IMR-90 (cell line): ENCODE results near the gene NOP14. TPM values are rescaled to one million over a fixed set of nuclear protein-coding genes. Genes with fewer than 3 reads are reported as not detected.

Experiments
- ATAC-seq: fragments of 200-7000 bp; cut with Tn5 transposase; 2 replicates; pipeline ENCODE4 v1.9.1; 2020; ENCODE audit warnings: low read depth, mild to moderate bottlenecking, moderate library complexity
- BruUV-seq: library from RNA; stranded (reverse); fragments of 400-500 nt; replicated peaks from 2 replicates; lab custom pipeline; 2021; lab: Mats Ljungman, UMichigan
- CTCF ChIA-PET: fragments of 300-600 bp; formaldehyde crosslinking; extraction: SDS; loops from one replicate; lab custom pipeline; 2021; ENCODE audit warnings: antibody characterized with exemption; lab: Yijun Ruan, JAX
- POLR2A ChIA-PET: fragments of 300-600 bp; sonication (Branson Sonifier 250); formaldehyde crosslinking; loops from one replicate; lab custom pipeline; 2022; ENCODE audit warnings: antibody characterized with exemption; ENCODE audit not compliant: unreplicated experiment; lab: Charles Lee
- DNase-seq: peaks from one replicate; pipeline ENCODE4 v3.0.0; 2013
- H2AFZ ChIP-seq: replicated peaks from 2 replicates; pipeline ENCODE3; 2013; ENCODE audit warnings: low read length, mild to moderate bottlenecking; ENCODE audit not compliant: poor library complexity
- H2AK5ac ChIP-seq: 2 replicates; pipeline ENCODE4 v1.6.1; 2013; ENCODE audit warnings: low read depth, low read length, inconsistent platforms
- H2AK9ac ChIP-seq: replicated peaks from 2 replicates; pipeline ENCODE3; 2013; ENCODE audit warnings: mild to moderate bottlenecking, low read depth, low read length, moderate library complexity; ENCODE audit not compliant: poor library complexity
- H2BK120ac ChIP-seq: 2 replicates; pipeline ENCODE4 v1.6.1; 2013; ENCODE audit warnings: low read depth, low read length, inconsistent platforms
- H2BK15ac ChIP-seq: 3 replicates; pipeline ENCODE4 v1.6.1; 2013; ENCODE audit warnings: low read depth, low read length, inconsistent platforms
- H2BK20ac ChIP-seq: 2 replicates; pipeline ENCODE4 v1.6.1; 2013; ENCODE audit warnings: low read depth, mild to moderate bottlenecking, inconsistent platforms, low read length, moderate library complexity
- H2BK5ac ChIP-seq: 2 replicates; pipeline ENCODE4 v1.6.1; 2013; ENCODE audit warnings: mild to moderate bottlenecking, low read depth, low read length, inconsistent platforms; ENCODE audit not compliant: poor library complexity, severe bottlenecking
- H3K14ac ChIP-seq: replicated peaks from 2 replicates; pipeline ENCODE4 v1.6.1; 2013; ENCODE audit warnings: low read depth, low read length, inconsistent platforms
- H3K18ac ChIP-seq: 2 replicates; pipeline ENCODE4 v1.6.1; 2013; ENCODE audit warnings: low read depth, low read length, control low read depth
- H3K23ac ChIP-seq: 2 replicates; pipeline ENCODE4 v1.6.1; 2013; ENCODE audit warnings: low read depth, low read length, inconsistent platforms
- H3K27ac ChIP-seq: 2 replicates; pipeline ENCODE4 v1.5.1; 2013; ENCODE audit warnings: mild to moderate bottlenecking, control low read depth, low read length; ENCODE audit not compliant: insufficient read depth
- H3K27me3 ChIP-seq: 2 replicates; pipeline ENCODE4 v1.6.1; 2013; ENCODE audit warnings: low read length; ENCODE audit not compliant: control insufficient read depth, insufficient read depth
- H3K36me3 ChIP-seq: 2 replicates; pipeline ENCODE4 v1.6.1; 2013; ENCODE audit warnings: low read length, mixed read lengths; ENCODE audit not compliant: control insufficient read depth, insufficient read depth
- H3K4ac ChIP-seq: 2 replicates; pipeline ENCODE4 v1.6.1; 2013; ENCODE audit warnings: low read depth, low read length, inconsistent platforms
- H3K4me1 ChIP-seq: 2 replicates; pipeline ENCODE4 v1.6.1; 2013; ENCODE audit warnings: low read length, mixed read lengths; ENCODE audit not compliant: control insufficient read depth, insufficient read depth
- H3K4me2 ChIP-seq: 2 replicates; pipeline ENCODE4 v1.6.1; 2013; ENCODE audit warnings: low read depth, mild to moderate bottlenecking, control low read depth, low read length, moderate library complexity
- H3K4me3 ChIP-seq: 2 replicates; pipeline ENCODE4 v1.5.1; 2013; ENCODE audit warnings: low read depth, mild to moderate bottlenecking, control low read depth, low read length, moderate library complexity; ENCODE audit not compliant: insufficient read depth
- H3K56ac ChIP-seq: 2 replicates; pipeline ENCODE4 v1.6.1; 2013; ENCODE audit warnings: low read length, inconsistent platforms; ENCODE audit not compliant: insufficient read depth; ENCODE audit errors: extremely low read depth
- H3K79me1 ChIP-seq, 2 experiments: 2 replicates each; pipeline ENCODE4 v1.6.1; 2013; ENCODE audit warnings: low read length in 2 of 2, inconsistent platforms in 1 of 2, low read depth in 1 of 2
- H3K9ac ChIP-seq: 2 replicates; pipeline ENCODE4 v1.6.1; 2013; ENCODE audit warnings: low read depth, low read length, control low read depth
- H3K9me1 ChIP-seq: 2 replicates; pipeline ENCODE4 v1.6.1; 2013; ENCODE audit warnings: low read length, inconsistent platforms; ENCODE audit not compliant: insufficient read depth
- H3K9me3 ChIP-seq: 2 replicates; pipeline ENCODE4 v1.6.1; 2013; ENCODE audit warnings: low read length; ENCODE audit not compliant: control insufficient read depth, insufficient read depth
- H4K20me1 ChIP-seq: 2 replicates; pipeline ENCODE4 v1.6.1; 2013; ENCODE audit warnings: low read length, inconsistent platforms; ENCODE audit not compliant: insufficient read depth
- H4K5ac ChIP-seq: 2 replicates; pipeline ENCODE4 v1.6.1; 2013; ENCODE audit warnings: mild to moderate bottlenecking, low read depth, low read length, control low read depth
- H4K8ac ChIP-seq, 2 experiments: 2 replicates each; pipeline ENCODE4 v1.6.1; 2013; ENCODE audit warnings: low read depth in 2 of 2, low read length in 2 of 2, control low read depth in 1 of 2, inconsistent platforms in 1 of 2
- H4K91ac ChIP-seq: 2 replicates; pipeline ENCODE4 v1.6.1; 2013; ENCODE audit warnings: low read depth, low read length, inconsistent platforms; ENCODE audit not compliant: insufficient read depth
- BHLHE40 ChIP-seq: fragments of 150-350 bp; IDR thresholded peaks from 2 replicates; pipeline ENCODE4 v1.6.1; 2016; ENCODE audit warnings: mild to moderate bottlenecking, low read depth, low read length
- CEBPB ChIP-seq: IDR thresholded peaks from 2 replicates; pipeline ENCODE4 v1.6.1; 2012; ENCODE audit warnings: low read depth, low read length, improper control_type of control experiment
- CHD1 ChIP-seq: IDR thresholded peaks from 2 replicates; pipeline ENCODE4 v1.6.1; 2012; ENCODE audit warnings: low read depth, low read length, improper control_type of control experiment
- FOS ChIP-seq: fragments of 150-350 bp; IDR thresholded peaks from 2 replicates; pipeline ENCODE4 v1.6.1; 2016; ENCODE audit warnings: low read depth, low read length
- MAFK ChIP-seq: IDR thresholded peaks from 2 replicates; pipeline ENCODE4 v1.6.1; 2012; ENCODE audit warnings: low read depth, low read length, improper control_type of control experiment
- MAZ ChIP-seq: IDR thresholded peaks from 2 replicates; pipeline ENCODE4 v1.6.1; 2012; ENCODE audit warnings: low read depth, mild to moderate bottlenecking, low read length, improper control_type of control experiment, moderate library complexity, borderline replicate concordance
- MXI1 ChIP-seq: IDR thresholded peaks from 2 replicates; pipeline ENCODE4 v1.6.1; 2012; ENCODE audit warnings: low read depth, mild to moderate bottlenecking, low read length, moderate library complexity, borderline replicate concordance
- NFE2L2 ChIP-seq: fragments of 150-350 bp; IDR thresholded peaks from 2 replicates; pipeline ENCODE4 v1.6.1; 2016; ENCODE audit warnings: low read depth, mild to moderate bottlenecking, low read length
- POLR2A ChIP-seq: IDR thresholded peaks from 2 replicates; pipeline ENCODE4 v1.6.1; 2012; ENCODE audit warnings: mild to moderate bottlenecking, low read depth, low read length
- RAD21 ChIP-seq: IDR thresholded peaks from 2 replicates; pipeline ENCODE4 v1.6.1; 2012; ENCODE audit warnings: low read length, improper control_type of control experiment
- RCOR1 ChIP-seq: IDR thresholded peaks from 2 replicates; pipeline ENCODE4 v1.6.1; 2012; ENCODE audit warnings: mild to moderate bottlenecking, low read length, improper control_type of control experiment; ENCODE audit not compliant: insufficient replicate concordance
- RFX5 ChIP-seq: IDR thresholded peaks from 2 replicates; pipeline ENCODE4 v1.8.0; 2012; ENCODE audit warnings: low read depth, mild to moderate bottlenecking, low read length, moderate library complexity
- SMC3 ChIP-seq: fragments of 150-350 bp; IDR thresholded peaks from 2 replicates; pipeline ENCODE4 v1.6.1; 2016; ENCODE audit warnings: low read depth, mild to moderate bottlenecking, antibody characterized with exemption, low read length, moderate library complexity
- USF2 ChIP-seq: fragments of 150-350 bp; IDR thresholded peaks from 2 replicates; pipeline ENCODE4 v1.6.1; 2017; ENCODE audit warnings: mild to moderate bottlenecking, antibody characterized with exemption, low read length, low read depth
- WGBS, 2 experiments: methylation state at CpG; one replicate each; pipeline versions ENCODE4 v1.1.5 to v1.1.7; 2013; ENCODE audit warnings: missing lambda C conversion rate in 2 of 2; ENCODE audit not compliant: insufficient read length in 1 of 2; ENCODE audit errors: extremely low coverage in 2 of 2; 5-methylcytosine and 5-hydroxymethylcytosine counted together
- dilution Hi-C: fragments of 300-500 bp; cut with HindIII; formaldehyde crosslinking; loops from one replicate; pipeline ENCODE4 v1.14.3; 2018; ENCODE audit warnings: low sequenced_read_pairs; ENCODE audit not compliant: unreplicated experiment
- in situ Hi-C: fragments of 300-500 bp; cut with MboI; formaldehyde crosslinking; loops from 3 replicates; pipeline ENCODE4 v1.14.3; 2019; ENCODE audit warnings: low sequenced_read_pairs, inconsistent platforms, mixed read lengths
- intact Hi-C: fragments of 100-400 bp; cut with micrococcal nuclease; formaldehyde crosslinking; loops from 2 replicates; pipeline ENCODE4 v1.10.0; 2022
- polyA plus RNA-seq, 3 experiments: library from polyadenylated mRNA; depleted of rRNA; stranded (reverse); fragments of >200 nt; gene quantifications; 2 replicates each; pipeline ENCODE4 v1.2.3, GENCODE V29; 2012; ENCODE audit warnings: low replicate concordance in 1 of 3
- total RNA-seq: library from RNA; depleted of rRNA; stranded (reverse); fragments of >200 nt; gene quantifications from 2 replicates; pipeline ENCODE4 v1.2.3, GENCODE V29; 2012
- TF ChIP-seq, protein P1 (sequence below): conservative IDR thresholded peaks from 2 replicates; pipeline ENCODE4 v1.5.1; 2012; ENCODE audit warnings: mild to moderate bottlenecking, low read depth, low read length, improper control_type of control experiment
- TF ChIP-seq, protein P2 (sequence below): fragments of 150-350 bp; IDR thresholded peaks from 2 replicates; pipeline ENCODE4 v1.6.1; 2016; ENCODE audit warnings: low read depth, mild to moderate bottlenecking, low read length, moderate library complexity, borderline replicate concordance

The NOP14 gene
- total and polyA plus RNA-seq, 2 of the 4 experiments (the other 2 are of a cell fraction) = 10.9 to 12.6 TPM

DNA sequence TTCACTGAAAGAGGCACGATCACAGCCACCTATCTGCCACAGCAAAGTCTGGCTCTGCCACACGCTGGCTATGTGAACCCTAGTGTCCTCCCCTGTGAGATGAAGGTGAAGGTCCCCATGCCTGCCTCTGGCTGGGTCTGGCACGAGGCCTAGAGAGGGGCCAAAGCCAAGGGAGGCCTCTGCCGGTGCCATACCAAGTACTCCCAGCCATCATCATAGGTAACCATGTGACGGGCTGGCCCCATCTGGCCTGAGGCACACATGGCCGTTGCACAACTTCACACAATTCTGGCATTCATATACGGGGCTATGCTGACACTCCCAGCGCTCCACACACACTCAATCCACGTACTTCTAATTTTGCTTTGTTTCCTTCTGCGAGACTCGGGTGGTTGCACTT lies 15.3 kb downstream of the NOP14 start:
- Histone ChIP-seq H2BK5ac (no peak overlapping the region), H4K8ac (no peak overlapping the region), H3K56ac (no peak overlapping the region), H3K9me1 (peaks cover 6% of the 10 kb centered on the region; the same call in 1 of the 2 replicates), H3K4me1 (peaks cover 2% of the 10 kb centered on the region; the same call in 1 of the 2 replicates), H2AFZ (no peak overlapping the region), H2BK120ac (no peak overlapping the region), H2AK5ac (no peak overlapping the region), H3K79me1 (peaks cover 8 to 44% of the 10 kb centered on the region in 2 experiments; a peak in 3 of 4 replicates), H3K14ac (no peak overlapping the region), H3K18ac (no peak overlapping the region), H4K5ac (no peak overlapping the region), H4K91ac (no peak overlapping the region), H3K4me2 (no peak overlapping the region), H3K27ac (no peak overlapping the region), H3K4ac (no peak overlapping the region), H3K27me3 (no peaks in the 10 kb centered on the region), H3K23ac (no peak overlapping the region), H3K36me3 (peaks cover 69% of the 10 kb centered on the region), H3K4me3 (no peak overlapping the region), H3K9ac (no peak overlapping the region), H2BK15ac (no peak overlapping the region), H4K20me1 (peaks cover 9% of the 10 kb centered on the region), H2AK9ac (no peak overlapping the region), H2BK20ac (no peak overlapping the region), H3K9me3 (no peaks in the 10 kb centered on the region)
- BruUV-seq = no TSS peak
- intact Hi-C loops (no loop called here), in situ Hi-C loops (no loop called here), dilution Hi-C loops (no loop called here)
- no peak for TF ChIP-seq USF2
- no peak for TF ChIP-seq FOS
- no peak for TF ChIP-seq BHLHE40
- TF ChIP-seq, protein P1, sequence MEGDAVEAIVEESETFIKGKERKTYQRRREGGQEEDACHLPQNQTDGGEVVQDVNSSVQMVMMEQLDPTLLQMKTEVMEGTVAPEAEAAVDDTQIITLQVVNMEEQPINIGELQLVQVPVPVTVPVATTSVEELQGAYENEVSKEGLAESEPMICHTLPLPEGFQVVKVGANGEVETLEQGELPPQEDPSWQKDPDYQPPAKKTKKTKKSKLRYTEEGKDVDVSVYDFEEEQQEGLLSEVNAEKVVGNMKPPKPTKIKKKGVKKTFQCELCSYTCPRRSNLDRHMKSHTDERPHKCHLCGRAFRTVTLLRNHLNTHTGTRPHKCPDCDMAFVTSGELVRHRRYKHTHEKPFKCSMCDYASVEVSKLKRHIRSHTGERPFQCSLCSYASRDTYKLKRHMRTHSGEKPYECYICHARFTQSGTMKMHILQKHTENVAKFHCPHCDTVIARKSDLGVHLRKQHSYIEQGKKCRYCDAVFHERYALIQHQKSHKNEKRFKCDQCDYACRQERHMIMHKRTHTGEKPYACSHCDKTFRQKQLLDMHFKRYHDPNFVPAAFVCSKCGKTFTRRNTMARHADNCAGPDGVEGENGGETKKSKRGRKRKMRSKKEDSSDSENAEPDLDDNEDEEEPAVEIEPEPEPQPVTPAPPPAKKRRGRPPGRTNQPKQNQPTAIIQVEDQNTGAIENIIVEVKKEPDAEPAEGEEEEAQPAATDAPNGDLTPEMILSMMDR = no peak
- TF ChIP-seq RAD21 = no peak
- TF ChIP-seq RCOR1 = no peak
- TF ChIP-seq, protein P2, sequence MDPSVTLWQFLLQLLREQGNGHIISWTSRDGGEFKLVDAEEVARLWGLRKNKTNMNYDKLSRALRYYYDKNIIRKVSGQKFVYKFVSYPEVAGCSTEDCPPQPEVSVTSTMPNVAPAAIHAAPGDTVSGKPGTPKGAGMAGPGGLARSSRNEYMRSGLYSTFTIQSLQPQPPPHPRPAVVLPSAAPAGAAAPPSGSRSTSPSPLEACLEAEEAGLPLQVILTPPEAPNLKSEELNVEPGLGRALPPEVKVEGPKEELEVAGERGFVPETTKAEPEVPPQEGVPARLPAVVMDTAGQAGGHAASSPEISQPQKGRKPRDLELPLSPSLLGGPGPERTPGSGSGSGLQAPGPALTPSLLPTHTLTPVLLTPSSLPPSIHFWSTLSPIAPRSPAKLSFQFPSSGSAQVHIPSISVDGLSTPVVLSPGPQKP = no peak
- no peak for TF ChIP-seq MAFK
- no peak for TF ChIP-seq MXI1
- TF ChIP-seq MAZ = no peak
- no peak for TF ChIP-seq NFE2L2
- TF ChIP-seq SMC3 = no peak
- no peak for TF ChIP-seq CEBPB
- no peak for TF ChIP-seq RFX5
- no peak for TF ChIP-seq CHD1
- no peak for TF ChIP-seq POLR2A
- DNase-seq = no peak
- CTCF ChIA-PET = no interaction called here
- POLR2A ChIA-PET = no interaction called here
- 93% methylated on average over 8 of the region's 11 CpGs; no CpG with 5 or more reads in 1 of the 2 experiments for WGBS, 2 experiments
- ATAC-seq = no peak
